Epithelial cell of proximal tubule (primary cell): Measurements from ENCODE around the gene CCDC87. TPM values are rescaled to one million over a fixed set of nuclear protein-coding genes. Genes with fewer than 3 reads are reported as not detected.

Source experiments
- DNase-seq: peaks from one replicate; pipeline ENCODE4 v3.0.0-alpha.2; 2011; ENCODE audit warnings: low read depth
- H3K4me3 ChIP-seq: 2 replicates; pipeline ENCODE4 v1.5.1; 2011; ENCODE audit warnings: low read depth, mild to moderate bottlenecking, low read length
- total RNA-seq: library from RNA; depleted of rRNA; stranded (reverse); fragments of >200 nt; gene quantifications from 2 replicates; pipeline ENCODE4 v1.2.3, GENCODE V29; 2015
- TF ChIP-seq, protein P1 (sequence below): conservative IDR thresholded peaks from 2 replicates; pipeline ENCODE4 v1.5.1; 2012; ENCODE audit warnings: low read depth, mild to moderate bottlenecking, low read length

CCDC87 gene
- total RNA-seq, 1 donor from 2014 or later = 0.52 TPM

- H3K4me3 ChIP-seq = no peak overlapping the region
These were observed 32.9 kb upstream of the CCDC87 start for GRCh38 chr11:66625752-66626149.

GRCh38 chr11:66625041-66625751 is 32.3 kb upstream of the CCDC87 start:
- H3K4me3 ChIP-seq = no peak overlapping the region
- TF ChIP-seq, protein P1, sequence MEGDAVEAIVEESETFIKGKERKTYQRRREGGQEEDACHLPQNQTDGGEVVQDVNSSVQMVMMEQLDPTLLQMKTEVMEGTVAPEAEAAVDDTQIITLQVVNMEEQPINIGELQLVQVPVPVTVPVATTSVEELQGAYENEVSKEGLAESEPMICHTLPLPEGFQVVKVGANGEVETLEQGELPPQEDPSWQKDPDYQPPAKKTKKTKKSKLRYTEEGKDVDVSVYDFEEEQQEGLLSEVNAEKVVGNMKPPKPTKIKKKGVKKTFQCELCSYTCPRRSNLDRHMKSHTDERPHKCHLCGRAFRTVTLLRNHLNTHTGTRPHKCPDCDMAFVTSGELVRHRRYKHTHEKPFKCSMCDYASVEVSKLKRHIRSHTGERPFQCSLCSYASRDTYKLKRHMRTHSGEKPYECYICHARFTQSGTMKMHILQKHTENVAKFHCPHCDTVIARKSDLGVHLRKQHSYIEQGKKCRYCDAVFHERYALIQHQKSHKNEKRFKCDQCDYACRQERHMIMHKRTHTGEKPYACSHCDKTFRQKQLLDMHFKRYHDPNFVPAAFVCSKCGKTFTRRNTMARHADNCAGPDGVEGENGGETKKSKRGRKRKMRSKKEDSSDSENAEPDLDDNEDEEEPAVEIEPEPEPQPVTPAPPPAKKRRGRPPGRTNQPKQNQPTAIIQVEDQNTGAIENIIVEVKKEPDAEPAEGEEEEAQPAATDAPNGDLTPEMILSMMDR = no peak
- DNase-seq = no peak

More at GRCh38 chr11:66625752-66626149, 32.9 kb upstream of the CCDC87 start:
- no peak for DNase-seq
- TF ChIP-seq, protein P1 = no peak

GRCh38 chr11:66624450-66624849 is 31.6 kb upstream of the CCDC87 start:
- H3K4me3 ChIP-seq = no peak overlapping the region
- no peak for DNase-seq
- TF ChIP-seq, protein P1 = no peak

GRCh38 chr11:66619080-66619554 is 26.3 kb upstream of the CCDC87 start:
- peak overlapping the region; percentile 68 for H3K4me3 ChIP-seq
- TF ChIP-seq, protein P1 = no peak
- DNase-seq = no peak

- TF ChIP-seq, protein P1 = no peak
- peak overlapping the region; percentile 68 for H3K4me3 ChIP-seq
These were observed 24.4 kb upstream of the CCDC87 start for GRCh38 chr11:66617155-66617834.

DNA sequence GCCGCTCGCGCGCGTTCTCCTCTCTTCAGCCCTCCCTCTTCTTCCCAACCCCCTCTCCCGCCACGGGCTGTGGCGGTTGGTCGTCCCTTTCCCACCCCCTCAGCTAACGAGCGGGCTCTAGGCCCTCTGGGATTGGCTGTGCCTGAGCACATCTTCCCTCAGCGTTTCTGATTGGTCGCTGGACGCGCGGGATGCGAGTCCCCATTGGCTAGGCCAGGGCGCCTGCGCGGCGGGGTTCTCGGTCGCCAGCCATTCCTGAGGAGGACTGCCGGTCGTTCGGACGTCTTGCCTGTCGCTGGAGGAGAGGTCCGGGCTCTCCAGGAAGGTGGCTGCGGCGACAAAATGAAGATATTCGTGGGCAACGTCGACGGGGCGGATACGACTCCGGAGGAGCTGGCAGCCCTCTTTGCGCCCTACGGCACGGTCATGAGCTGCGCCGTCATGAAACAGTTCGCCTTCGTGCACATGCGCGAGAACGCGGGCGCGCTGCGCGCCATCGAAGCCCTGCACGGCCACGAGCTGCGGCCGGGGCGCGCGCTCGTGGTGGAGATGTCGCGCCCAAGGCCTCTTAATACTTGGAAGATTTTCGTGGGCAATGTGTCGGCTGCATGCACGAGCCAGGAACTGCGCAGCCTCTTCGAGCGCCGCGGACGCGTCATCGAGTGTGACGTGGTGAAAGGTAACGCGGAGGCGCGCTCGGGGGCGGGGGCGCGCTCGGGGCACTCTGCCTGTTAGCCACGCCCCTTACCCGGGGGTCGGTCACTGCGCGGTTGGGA is 23.7 kb upstream of the CCDC87 start, which contains the start of gene RBM14:
Gene RBM14 (plus strand): TSS at position 252 of the 776 bp plus-strand sequence. CDS start 91 bp downstream, at position 343.
- peak; percentile 88 for DNase-seq
- peak within 1 kb of the TSS; percentile 68 for H3K4me3 ChIP-seq
- TF ChIP-seq, protein P1 = no peak

More at GRCh38 chr11:66617155-66617834, 24.4 kb upstream of the CCDC87 start:
- no peak for DNase-seq
